Fibroblast of skin of left biceps (primary cell): ENCODE measurements around the gene CUBN.

Source experiments
- DNase-seq, 2 experiments: peaks; one replicate each; pipeline ENCODE4 v3.0.0-alpha.2; 2013; ENCODE audit warnings: low read depth in 2 of 2

Gene CUBN

GRCh38 chr10:16820421-16820820 lies 309.2 kb downstream of the CUBN start:
- no peak for DNase-seq

GRCh38 chr10:16820018-16820417 lies 309.6 kb downstream of the CUBN start:
- DNase-seq: no peak

GRCh38 chr10:16819436-16819835 lies 310.2 kb downstream of the CUBN start:
- no peak for DNase-seq

- DNase-seq: no peak
Observed at GRCh38 chr10:16819026-16819425, 310.6 kb downstream of the CUBN start.

- DNase-seq: peak; percentile 100
Observed at GRCh38 chr10:16817125-16818019, 312.2 kb downstream of the CUBN start, which contains the start of gene RSU1. Gene RSU1 (minus strand): TSS chr10:16817424. CDS start chr10:16817081, 343 bp downstream.

- DNase-seq: no peak
Observed at GRCh38 chr10:16816830-16817124, 312.8 kb downstream of the CUBN start.

- DNase-seq: no peak
Observed at GRCh38 chr10:16816171-16816570, 313.4 kb downstream of the CUBN start.

- DNase-seq: no peak
Observed at GRCh38 chr10:16814012-16814411, 315.6 kb downstream of the CUBN start.

GRCh38 chr10:16812676-16813075 lies 316.9 kb downstream of the CUBN start:
- DNase-seq: no peak

- DNase-seq: no peak
Observed at GRCh38 chr10:16811765-16812164, 317.8 kb downstream of the CUBN start.

- DNase-seq: no peak
Observed at GRCh38 chr10:16811292-16811691, 318.3 kb downstream of the CUBN start.

- DNase-seq: no peak
Observed at GRCh38 chr10:16809074-16809718, 320.4 kb downstream of the CUBN start.

GRCh38 chr10:16804123-16804522 lies 325.5 kb downstream of the CUBN start:
- DNase-seq: no peak

- DNase-seq: no peak
Observed at GRCh38 chr10:16803464-16803863, 326.1 kb downstream of the CUBN start.

- DNase-seq: no peak
Observed at GRCh38 chr10:16799621-16800020, 330.0 kb downstream of the CUBN start.

- DNase-seq: no peak
Observed at GRCh38 chr10:16798571-16798970, 331.0 kb downstream of the CUBN start.

GRCh38 chr10:16795410-16796073 lies 334.1 kb downstream of the CUBN start:
- DNase-seq: no peak

GRCh38 chr10:16794005-16794404 lies 335.6 kb downstream of the CUBN start:
- no peak for DNase-seq

- no peak for DNase-seq
Observed at GRCh38 chr10:16792675-16793074, 336.9 kb downstream of the CUBN start.

GRCh38 chr10:16789765-16790164 lies 339.8 kb downstream of the CUBN start:
- no peak for DNase-seq

GRCh38 chr10:16789261-16789660 lies 340.4 kb downstream of the CUBN start:
- no peak for DNase-seq

GRCh38 chr10:16788778-16789177 lies 340.8 kb downstream of the CUBN start:
- no peak for DNase-seq

- no peak for DNase-seq
Observed at GRCh38 chr10:16788125-16788524, 341.5 kb downstream of the CUBN start.
